Prostate gland (tissue), 2 donors: ENCODE data around the gene RRAGA. TPM values are rescaled to one million over a fixed set of nuclear protein-coding genes. Genes with fewer than 3 reads are reported as not detected.
A peak's percentile ranks its signal among the peaks of the same experiment; 100 is the strongest.

Experiments used
- DNase-seq: peaks from one replicate; pipeline ENCODE4 v3.0.0-alpha.2; 2019; ENCODE audit warnings: low spot score
- H3K27ac ChIP-seq, 2 donors: fragments of 200-600 bp; sonication (generic); 2 replicates each; pipeline ENCODE4 v1.5.1; 2017 to 2019
- H3K27me3 ChIP-seq: fragments of 200-600 bp; sonication (generic); replicated peaks from 2 replicates; pipeline ENCODE4 v1.5.1; 2019; ENCODE audit not compliant: insufficient read depth
- H3K36me3 ChIP-seq, 2 donors: fragments of 200-600 bp; sonication (generic); 1 replicate in 1 of 2; 2 replicates in 1 of 2; pipeline versions ENCODE4 v1.5.1 to v1.8.1; 2017 to 2019
- H3K4me1 ChIP-seq: fragments of 200-600 bp; sonication (generic); replicated peaks from 2 replicates; pipeline ENCODE4 v1.5.1; 2019
- H3K4me3 ChIP-seq, 2 donors: fragments of 200-600 bp; sonication (generic); 2 replicates each; pipeline ENCODE4 v1.5.1; 2017 to 2019
- H3K9me3 ChIP-seq: fragments of 200-600 bp; sonication (generic); 2 replicates; pipeline ENCODE4 v1.5.1; 2017
- POLR2A ChIP-seq: fragments of 450-650 bp; IDR thresholded peaks from one replicate; pipeline ENCODE4 v1.6.1; 2016; ENCODE audit warnings: antibody characterized with exemption, mild to moderate bottlenecking
- POLR2AphosphoS5 ChIP-seq: sonication (generic); formaldehyde crosslinking; IDR thresholded peaks from one replicate; pipeline ENCODE4 v1.6.1; 2017; ENCODE audit warnings: antibody characterized with exemption
- WGBS: methylation state at CpG from one replicate; pipeline ENCODE4 v1.1.5; 2018; 5-methylcytosine and 5-hydroxymethylcytosine counted together
- intact Hi-C: fragments of 100-400 bp; cut with DNase I; formaldehyde crosslinking; loops from one replicate; pipeline ENCODE4 v1.14.2; 2022
- total RNA-seq, 2 donors: library from RNA; depleted of rRNA; stranded (reverse); fragments of >200 nt; gene quantifications; one replicate each; pipeline ENCODE4 v1.1.0, GENCODE V29; 2016
- TF ChIP-seq, protein P1 (sequence below), 4 experiments: fragments of 200-600 bp in 2 of 4; fragments of 450-650 bp in 2 of 4; sonication (generic) in 2 of 4; IDR thresholded peaks; 1 replicate in 3 of 4; 2 replicates in 1 of 4; pipeline ENCODE4 v1.5.1; 2016 to 2019; ENCODE audit warnings: antibody characterized with exemption in 4 of 4, mild to moderate bottlenecking in 2 of 4, moderate library complexity in 2 of 4

RRAGA gene, protein sequence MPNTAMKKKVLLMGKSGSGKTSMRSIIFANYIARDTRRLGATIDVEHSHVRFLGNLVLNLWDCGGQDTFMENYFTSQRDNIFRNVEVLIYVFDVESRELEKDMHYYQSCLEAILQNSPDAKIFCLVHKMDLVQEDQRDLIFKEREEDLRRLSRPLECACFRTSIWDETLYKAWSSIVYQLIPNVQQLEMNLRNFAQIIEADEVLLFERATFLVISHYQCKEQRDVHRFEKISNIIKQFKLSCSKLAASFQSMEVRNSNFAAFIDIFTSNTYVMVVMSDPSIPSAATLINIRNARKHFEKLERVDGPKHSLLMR
- 10 to 100 TPM; 49.9 to 63.4 TPM for total RNA-seq

DNA sequence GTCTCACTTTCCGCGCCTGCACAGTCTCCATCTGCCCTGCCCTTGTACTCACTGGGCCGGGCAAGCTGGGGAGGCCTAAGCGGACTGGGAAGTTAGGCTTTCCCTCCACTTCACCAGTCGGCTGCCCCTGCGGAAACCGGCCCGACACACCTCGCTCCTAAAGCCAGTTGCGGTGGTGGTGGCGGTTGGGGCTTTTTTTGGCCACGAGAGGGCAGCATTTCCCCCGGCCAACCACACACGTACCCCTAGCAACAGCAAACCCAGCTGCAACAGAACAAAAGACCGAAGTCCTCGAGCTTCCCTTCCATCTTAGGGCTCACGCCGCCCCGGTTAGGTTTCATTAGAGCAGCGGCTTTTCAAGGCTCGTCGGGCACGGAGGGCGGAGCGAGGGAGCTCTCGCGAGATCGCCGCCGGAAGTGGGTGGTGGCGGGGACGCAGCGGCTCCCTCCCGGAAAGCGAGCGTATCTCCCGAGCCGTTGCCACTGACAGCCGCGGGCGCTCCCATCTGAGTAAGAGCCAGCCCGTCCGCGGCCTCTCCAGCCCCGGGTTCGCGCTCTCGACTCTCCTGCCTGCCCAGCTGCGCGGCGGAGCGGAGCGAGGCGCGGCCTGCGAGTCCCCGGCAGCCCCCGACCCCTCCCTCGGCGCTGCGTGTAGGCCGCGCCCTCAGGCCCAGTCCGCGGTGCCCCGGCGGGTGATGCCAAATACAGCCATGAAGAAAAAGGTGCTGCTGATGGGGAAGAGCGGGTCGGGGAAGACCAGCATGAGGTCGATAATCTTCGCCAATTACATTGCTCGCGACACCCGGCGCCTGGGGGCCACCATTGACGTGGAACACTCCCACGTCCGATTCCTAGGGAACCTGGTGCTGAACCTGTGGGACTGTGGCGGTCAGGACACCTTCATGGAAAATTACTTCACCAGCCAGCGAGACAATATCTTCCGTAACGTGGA, at the start of gene RRAGA:
Gene RRAGA, plus strand, starts transcription at position 462 of the 951 bp plus-strand sequence. Its CDS starts 233 bp downstream, at position 695.
- peak within 1 kb of the TSS; percentile 79 to 89 for H3K4me3 ChIP-seq
- H3K9me3 ChIP-seq = no peaks in the 10 kb centered on the region
- no peaks in the 10 kb centered on the region for H3K4me1 ChIP-seq
- peak within 1 kb of the TSS; percentile 94 to 95 for H3K27ac ChIP-seq
- WGBS = under 1% methylated on average over 59 of the region's 82 CpGs
- H3K27me3 ChIP-seq = no peaks in the 10 kb centered on the region
- TF ChIP-seq, protein P1, sequence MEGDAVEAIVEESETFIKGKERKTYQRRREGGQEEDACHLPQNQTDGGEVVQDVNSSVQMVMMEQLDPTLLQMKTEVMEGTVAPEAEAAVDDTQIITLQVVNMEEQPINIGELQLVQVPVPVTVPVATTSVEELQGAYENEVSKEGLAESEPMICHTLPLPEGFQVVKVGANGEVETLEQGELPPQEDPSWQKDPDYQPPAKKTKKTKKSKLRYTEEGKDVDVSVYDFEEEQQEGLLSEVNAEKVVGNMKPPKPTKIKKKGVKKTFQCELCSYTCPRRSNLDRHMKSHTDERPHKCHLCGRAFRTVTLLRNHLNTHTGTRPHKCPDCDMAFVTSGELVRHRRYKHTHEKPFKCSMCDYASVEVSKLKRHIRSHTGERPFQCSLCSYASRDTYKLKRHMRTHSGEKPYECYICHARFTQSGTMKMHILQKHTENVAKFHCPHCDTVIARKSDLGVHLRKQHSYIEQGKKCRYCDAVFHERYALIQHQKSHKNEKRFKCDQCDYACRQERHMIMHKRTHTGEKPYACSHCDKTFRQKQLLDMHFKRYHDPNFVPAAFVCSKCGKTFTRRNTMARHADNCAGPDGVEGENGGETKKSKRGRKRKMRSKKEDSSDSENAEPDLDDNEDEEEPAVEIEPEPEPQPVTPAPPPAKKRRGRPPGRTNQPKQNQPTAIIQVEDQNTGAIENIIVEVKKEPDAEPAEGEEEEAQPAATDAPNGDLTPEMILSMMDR (IDR thresholded peaks at IDR 0.05) = peak; percentile 79 to 94 (median 92)
- TF ChIP-seq POLR2A (peak; percentile 78), POLR2AphosphoS5 (peak; percentile 91)
- intact Hi-C loops = no loop called here
- DNase-seq = peak; percentile 91
- H3K36me3 ChIP-seq = no peaks in the 10 kb centered on the region

DNA sequence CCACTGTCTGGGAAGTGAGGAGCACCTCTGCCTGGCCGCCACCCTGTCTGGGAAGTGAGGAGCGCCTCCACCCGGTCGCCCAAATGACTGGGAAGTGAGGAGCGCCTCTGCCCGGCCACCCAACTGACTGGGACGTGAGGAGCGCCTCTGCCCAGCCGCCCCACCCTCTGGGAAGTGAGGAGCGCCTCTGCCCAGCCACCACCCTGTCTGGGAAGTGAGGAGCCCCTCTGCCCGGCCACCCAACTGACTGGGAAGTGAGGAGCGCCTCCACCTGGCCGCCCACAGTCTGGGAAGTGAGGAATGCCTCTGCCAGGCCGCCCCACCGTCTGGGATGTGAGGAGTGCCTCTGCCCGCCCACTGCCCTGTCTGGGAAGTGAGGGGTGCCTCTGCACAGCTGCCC, 49.1 kb upstream of the RRAGA start:
- Histone ChIP-seq H3K4me3 (no peak overlapping the region), H3K27me3 (no peaks in the 10 kb centered on the region), H3K27ac (no peak overlapping the region), H3K36me3 (no peaks in the 10 kb centered on the region), H3K4me1 (no peaks in the 10 kb centered on the region), H3K9me3 (no peaks in the 10 kb centered on the region)
- intact Hi-C loops = no loop called here
- TF ChIP-seq, protein P1 (IDR thresholded peaks at IDR 0.05) = no peak
- TF ChIP-seq POLR2AphosphoS5 = no peak
- TF ChIP-seq POLR2A = no peak
- DNase-seq = no peak
- WGBS = 84% methylated on average over 16 of the region's 16 CpGs

DNA sequence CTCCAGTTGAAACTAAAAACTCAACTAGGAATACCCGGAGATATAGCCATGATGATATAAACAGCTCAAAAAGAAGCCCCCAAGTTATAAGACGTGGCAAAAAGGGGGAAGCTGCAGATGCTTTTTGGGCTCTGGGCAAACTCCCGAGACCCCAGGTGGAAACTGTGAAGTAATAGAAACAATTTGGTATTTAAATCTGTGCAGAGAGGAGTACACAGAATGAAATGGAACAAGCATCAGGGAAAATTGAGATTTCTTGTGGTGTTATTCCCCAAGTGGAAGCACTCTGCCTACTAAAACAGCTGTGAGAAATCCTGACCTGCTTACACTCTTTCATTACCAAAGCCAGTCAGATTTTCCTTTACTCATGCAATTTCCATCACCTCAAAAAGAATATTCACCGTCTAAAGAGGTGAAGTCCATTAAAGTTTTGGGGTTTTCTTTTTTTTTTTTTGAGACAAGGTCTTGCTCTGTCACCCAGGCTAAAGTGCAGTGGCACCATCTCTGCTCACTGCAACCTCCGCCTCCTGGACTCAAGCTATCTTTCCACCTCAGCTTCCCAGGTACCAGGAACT, 39.7 kb upstream of the RRAGA start:
- Histone ChIP-seq H3K27ac (no peak overlapping the region), H3K4me1 (no peaks in the 10 kb centered on the region), H3K4me3 (no peak overlapping the region), H3K27me3 (no peaks in the 10 kb centered on the region), H3K36me3 (no peaks in the 10 kb centered on the region), H3K9me3 (no peaks in the 10 kb centered on the region)
- intact Hi-C loops = no loop called here
- 76% methylated on average over 5 of the region's 5 CpGs for WGBS
- TF ChIP-seq POLR2A (no peak), POLR2AphosphoS5 (no peak)
- TF ChIP-seq, protein P1 (IDR thresholded peaks at IDR 0.05) = no peak
- no peak for DNase-seq

DNA sequence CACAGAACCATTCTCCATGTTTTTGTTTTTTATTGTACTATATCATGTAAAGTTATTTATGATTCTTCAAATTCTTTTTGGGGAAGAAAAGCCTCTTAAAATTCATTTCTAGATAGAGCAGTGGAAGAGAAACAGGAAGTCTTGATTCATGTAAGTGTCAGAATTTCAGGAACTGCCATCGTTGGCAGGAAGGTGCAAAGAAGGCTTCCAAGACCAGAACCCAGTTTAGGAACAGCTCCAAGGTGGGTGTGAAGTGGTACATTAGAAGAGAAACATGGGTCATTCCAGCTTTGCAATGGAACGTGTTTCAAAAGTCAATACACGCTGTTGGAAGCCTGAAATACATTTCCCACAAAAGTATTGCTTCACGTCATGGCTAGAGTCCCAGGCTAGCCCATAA, 31.0 kb upstream of the RRAGA start:
- intact Hi-C loops = no loop called here
- no peak overlapping the region for H3K4me3 ChIP-seq
- TF ChIP-seq POLR2AphosphoS5 (no peak), POLR2A (no peak)
- TF ChIP-seq, protein P1 (IDR thresholded peaks at IDR 0.05) = no peak
- H3K4me1 ChIP-seq = no peaks in the 10 kb centered on the region
- no peaks in the 10 kb centered on the region for H3K36me3 ChIP-seq
- no peaks in the 10 kb centered on the region for H3K9me3 ChIP-seq
- no peak overlapping the region for H3K27ac ChIP-seq
- 63% methylated on average over 4 of the region's 4 CpGs for WGBS
- no peaks in the 10 kb centered on the region for H3K27me3 ChIP-seq
- DNase-seq = no peak
